HL-60/S4 treated with retinoic acid at 250 ng/mL for 4 days and 3 days (cell line): Measurements from ENCODE around the gene HAUS2.
"Not testable (repeated sequence)": the region's sequence is repeated elsewhere in the genome, so short reads cannot be mapped to it uniquely, and the experiment has no call there.

Experiments used
- in situ Hi-C: fragments of 300-500 bp; cut with MboI; formaldehyde crosslinking; loops from 2 replicates; pipeline ENCODE4 v1.7.0; 2022; ENCODE audit warnings: low sequenced_read_pairs

HAUS2 gene

GRCh38 chr15:42575188-42576039, 26.8 kb downstream of the HAUS2 start, which contains the start of gene STARD9:
STARD9 (plus strand) TSS chr15:42575606; CDS start chr15:42575716, 110 bp downstream.
- in situ Hi-C loops: no loop called here

- in situ Hi-C loops: no loop called here
Measured at GRCh38 chr15:42576040-42576594, 27.5 kb downstream of the HAUS2 start.

GRCh38 chr15:42576776-42577175, 28.1 kb downstream of the HAUS2 start:
- in situ Hi-C loops: no loop called here

GRCh38 chr15:42577514-42578031, 28.9 kb downstream of the HAUS2 start:
- in situ Hi-C loops: no loop called here

GRCh38 chr15:42578984-42579537, 30.4 kb downstream of the HAUS2 start:
- in situ Hi-C loops: no loop called here

- in situ Hi-C loops: no loop called here
Measured at GRCh38 chr15:42581272-42581730, 32.7 kb downstream of the HAUS2 start.

- in situ Hi-C loops: no loop called here
Measured at GRCh38 chr15:42582569-42583375, 34.1 kb downstream of the HAUS2 start.

- in situ Hi-C loops: no loop called here
Measured at GRCh38 chr15:42584031-42584765, 35.6 kb downstream of the HAUS2 start.

- in situ Hi-C loops: no loop called here
Measured at GRCh38 chr15:42590619-42591237, 42.1 kb downstream of the HAUS2 start.

- in situ Hi-C loops: no loop called here
Measured at GRCh38 chr15:42591238-42591934, 42.7 kb downstream of the HAUS2 start.

GRCh38 chr15:42592716-42593115, 44.1 kb downstream of the HAUS2 start:
- in situ Hi-C loops: no loop called here

GRCh38 chr15:42593143-42593542, 44.5 kb downstream of the HAUS2 start:
- in situ Hi-C loops: no loop called here

GRCh38 chr15:42594095-42594494, 45.5 kb downstream of the HAUS2 start:
- in situ Hi-C loops: no loop called here

- in situ Hi-C loops: no loop called here
Measured at GRCh38 chr15:42595626-42596240, 47.1 kb downstream of the HAUS2 start.

GRCh38 chr15:42601316-42601715, 52.7 kb downstream of the HAUS2 start:
- in situ Hi-C loops: not testable (repeated sequence)

GRCh38 chr15:42602501-42602900, 53.9 kb downstream of the HAUS2 start:
- in situ Hi-C loops: no loop called here

- in situ Hi-C loops: no loop called here
Measured at GRCh38 chr15:42603978-42604377, 55.3 kb downstream of the HAUS2 start.

GRCh38 chr15:42604894-42605744, 56.5 kb downstream of the HAUS2 start:
- in situ Hi-C loops: no loop called here
